Measurements from ENCODE around the gene COX7A2L. TPM values are rescaled to one million over a fixed set of nuclear protein-coding genes. Genes with fewer than 3 reads are reported as not detected.
"Not testable (repeated sequence)": the region's sequence is repeated elsewhere in the genome, so short reads cannot be mapped to it uniquely, and the experiment has no call there.

The COX7A2L gene
- polyA plus RNA-seq, 6 donors from 2014 or later: 120 to 219 (median 138) TPM

DNA sequence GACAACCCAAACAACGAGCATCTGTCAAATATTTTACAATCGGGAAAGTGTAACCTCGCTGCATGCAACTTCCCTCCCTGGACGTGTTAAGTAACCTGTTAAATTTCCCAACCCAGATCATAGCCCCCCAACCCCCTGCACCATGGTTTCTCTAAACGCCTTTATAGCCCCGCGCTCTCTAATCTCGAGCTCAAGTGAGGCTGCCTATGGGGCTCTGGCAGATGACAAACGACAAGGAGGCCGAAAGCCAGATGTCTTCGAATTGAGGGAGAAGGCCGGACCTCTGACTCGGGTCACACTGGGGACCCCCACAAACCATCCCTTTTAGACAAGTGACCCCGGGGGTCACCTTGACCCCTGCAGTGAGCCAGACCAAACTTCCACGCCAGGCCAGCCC is 526 bp downstream of the COX7A2L start:
- no peaks in the 10 kb centered on the region for H3K36me3 Mint-ChIP-seq
- H3K4me3 Mint-ChIP-seq: peak overlapping the region; percentile 89 to 98 (median 96)
- H3K27me3 Mint-ChIP-seq: peaks cover 0 to 8% (median 0%) of the 10 kb centered on the region in 3 donors
- peaks cover 35 to 56% (median 51%) of the 10 kb centered on the region in 3 donors for H3K4me1 Mint-ChIP-seq
- H3K27ac Mint-ChIP-seq: peak overlapping the region; percentile 94 to 100 (median 99)
- no peaks in the 10 kb centered on the region for H3K9me3 Mint-ChIP-seq
- ATAC-seq (ENCODE audit: low read depth in 2 of 2) (no peak), DNase-seq (no peak)

DNA sequence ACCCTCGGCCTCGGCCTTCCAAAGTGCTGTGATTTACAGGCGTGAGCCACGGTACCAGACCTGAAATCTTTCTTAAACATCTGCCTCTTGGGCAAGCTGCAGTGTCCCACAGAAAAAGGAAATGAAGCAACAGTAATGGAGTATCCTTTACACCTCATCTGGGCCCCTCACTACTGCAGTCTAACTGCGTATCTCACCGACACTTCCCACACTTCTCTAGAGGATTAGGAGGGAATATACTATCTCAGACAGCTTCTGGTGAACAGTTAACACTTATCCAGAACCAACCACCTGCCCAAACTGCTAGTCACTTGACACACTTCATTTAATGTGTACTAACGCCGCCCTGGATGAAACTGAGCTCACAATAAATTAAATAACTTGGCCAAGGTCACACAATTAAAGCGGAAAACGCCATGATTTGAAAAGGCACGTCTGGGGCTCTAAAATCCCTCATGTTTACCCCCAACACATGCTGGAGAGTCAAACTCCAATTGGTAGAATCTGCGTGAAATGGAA is 993 bp downstream of the COX7A2L start:
- Mint-ChIP-seq H3K27ac (peak overlapping the region; percentile 70 to 100 (median 99)), H3K4me3 (peak overlapping the region; percentile 89 to 98 (median 96)), H3K9me3 (no peaks in the 10 kb centered on the region), H3K27me3 (peaks cover 0 to 7% (median 0%) of the 10 kb centered on the region in 3 donors), H3K36me3 (no peaks in the 10 kb centered on the region), H3K4me1 (peaks cover 35 to 57% (median 53%) of the 10 kb centered on the region in 3 donors)
- ATAC-seq (ENCODE audit: low read depth in 2 of 2) (no peak), DNase-seq (peak; percentile 4)

DNA sequence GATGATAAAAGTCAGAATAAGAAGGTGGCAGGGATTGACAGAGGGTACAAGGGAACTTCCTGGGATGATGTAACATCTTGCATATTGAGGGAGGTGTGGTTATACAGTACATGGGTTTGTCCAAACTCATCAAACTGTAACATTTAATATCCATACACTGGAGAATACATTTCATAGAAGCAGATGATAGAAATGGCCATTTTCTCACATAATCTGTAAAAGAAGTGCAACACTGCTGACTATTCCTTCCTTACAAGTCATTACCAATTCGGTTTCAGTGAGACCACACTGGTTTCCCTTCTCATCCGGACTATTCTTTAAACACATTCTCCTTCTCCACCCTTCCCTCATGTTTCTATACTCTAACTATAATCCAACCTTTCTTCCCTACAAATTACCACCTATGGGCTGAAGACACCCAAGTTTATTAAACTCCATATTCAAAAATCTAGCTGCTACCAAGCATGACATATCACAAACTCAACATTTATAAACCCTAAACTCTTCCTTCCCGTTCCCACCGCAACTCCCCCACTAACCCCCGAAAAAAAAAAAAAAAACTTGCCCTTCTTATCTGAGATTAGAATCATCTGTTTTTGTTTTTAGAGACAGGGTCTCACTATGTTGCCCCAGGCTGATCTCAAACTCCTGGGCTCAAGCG is 1.6 kb downstream of the COX7A2L start:
- peak overlapping the region in 5 of 6 donors; percentile 81 to 100 (median 99) for H3K27ac Mint-ChIP-seq
- ATAC-seq (ENCODE audit: low read depth in 2 of 2): no peak
- H3K4me1 Mint-ChIP-seq: peaks cover 40 to 63% (median 59%) of the 10 kb centered on the region in 3 donors

DNA sequence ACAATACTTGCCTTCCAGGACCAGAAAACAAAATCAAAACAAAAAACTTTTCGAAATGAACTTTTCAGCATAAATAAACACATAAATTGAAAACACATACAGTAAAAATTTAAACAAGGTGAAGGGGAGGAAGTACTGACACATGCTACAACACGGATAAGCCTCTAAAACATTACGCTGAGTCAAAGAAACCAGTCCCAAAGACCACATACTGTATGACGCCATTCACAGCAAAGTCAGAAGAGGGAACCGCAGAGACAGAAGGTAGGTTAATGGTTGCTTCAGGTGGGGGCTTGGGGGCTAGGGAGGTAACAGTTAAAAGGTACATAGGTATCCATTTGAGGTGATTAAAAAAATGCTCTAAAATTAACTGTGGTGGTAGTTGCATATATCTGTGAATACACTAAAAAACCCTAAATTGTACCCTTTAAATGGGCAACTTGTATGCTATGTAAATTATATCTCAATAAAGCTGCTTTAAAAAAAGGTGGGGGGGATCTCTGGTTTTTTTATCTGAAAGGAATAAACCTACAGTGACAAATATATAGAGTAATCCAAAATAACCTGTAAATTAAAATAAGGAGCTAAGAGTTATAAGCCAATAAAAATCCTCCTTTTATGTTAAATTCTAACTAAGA is 7.1 kb downstream of the COX7A2L start:
- no peaks in the 10 kb centered on the region for H3K9me3 Mint-ChIP-seq
- H3K4me3 Mint-ChIP-seq: peak overlapping the region in 1 of 8 donors; percentile 16
- H3K36me3 Mint-ChIP-seq: peaks cover 0 to 18% of the 10 kb centered on the region in 2 donors
- H3K27me3 Mint-ChIP-seq: no peaks in the 10 kb centered on the region
- ATAC-seq (ENCODE audit: low read depth in 2 of 2) (no peak), DNase-seq (no peak)
- H3K4me1 Mint-ChIP-seq: peaks cover 24 to 45% (median 38%) of the 10 kb centered on the region in 3 donors
- peak overlapping the region in 2 of 6 donors; percentile 2 to 67 for H3K27ac Mint-ChIP-seq

More for the DNA sequence above, 1.6 kb downstream of the COX7A2L start:
- peaks cover 0 to under 1% (median 0%) of the 10 kb centered on the region in 3 donors for H3K27me3 Mint-ChIP-seq
- DNase-seq: no peak
- H3K4me3 Mint-ChIP-seq: peak overlapping the region; percentile 89 to 98 (median 96)
- no peaks in the 10 kb centered on the region for H3K36me3 Mint-ChIP-seq
- H3K9me3 Mint-ChIP-seq: no peaks in the 10 kb centered on the region

DNA sequence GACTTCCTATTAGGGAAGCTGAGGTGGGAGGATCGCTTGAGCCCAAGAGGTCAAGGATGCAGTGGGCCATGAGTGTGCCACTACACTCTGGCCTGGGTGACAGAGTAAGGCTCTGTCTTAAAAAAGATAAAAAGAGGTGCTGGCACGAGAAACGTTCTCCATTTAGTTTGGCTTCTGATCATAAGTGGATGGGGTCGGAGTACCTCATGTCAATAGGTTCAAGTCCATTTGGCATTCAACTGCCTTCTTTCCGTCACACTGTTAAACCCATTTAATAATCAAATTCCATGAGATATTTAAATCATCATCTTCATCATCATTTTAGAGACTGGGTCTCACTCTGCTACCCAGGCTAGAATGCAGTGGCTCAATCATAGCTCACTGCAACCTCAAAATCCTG is 9.2 kb downstream of the COX7A2L start:
- ATAC-seq (ENCODE audit: low read depth in 2 of 2): no peak
- Mint-ChIP-seq H3K27ac (no peak overlapping the region), H3K4me1 (peaks cover 10 to 37% (median 17%) of the 10 kb centered on the region in 3 donors), H3K9me3 (no peaks in the 10 kb centered on the region), H3K36me3 (peaks cover 0 to 24% of the 10 kb centered on the region in 2 donors), H3K4me3 (peak overlapping the region in 1 of 8 donors; percentile 10), H3K27me3 (no peaks in the 10 kb centered on the region)
- DNase-seq: no peak

DNA sequence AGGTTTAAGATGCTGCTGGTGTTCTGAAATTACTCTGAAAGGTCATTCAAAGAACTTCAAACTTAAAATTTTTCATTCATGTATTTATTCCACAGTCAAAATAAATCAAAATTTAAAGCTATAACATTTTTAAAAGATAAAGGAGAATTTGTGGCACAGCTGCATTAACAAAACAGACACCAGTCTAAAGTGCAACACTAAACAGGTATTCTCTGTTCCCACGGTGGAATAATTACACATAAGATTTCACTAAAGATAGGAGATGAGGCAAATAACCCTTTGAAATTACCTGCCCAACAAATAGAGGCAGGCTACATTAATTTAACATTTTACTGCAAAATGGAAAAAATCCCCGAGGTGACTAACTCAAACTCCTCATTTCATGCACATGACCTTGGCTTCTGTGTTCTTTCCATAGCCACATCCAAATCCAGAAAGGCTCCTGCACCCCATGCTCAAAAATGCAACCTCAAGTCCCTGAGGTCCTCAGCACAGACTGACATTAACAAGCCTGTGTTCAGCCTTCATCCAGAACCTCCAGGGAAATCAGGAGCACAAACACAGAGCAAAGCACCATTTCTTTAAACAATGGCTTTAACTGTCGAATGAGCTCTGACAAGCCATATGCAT is 10.5 kb downstream of the COX7A2L start:
- no peaks in the 10 kb centered on the region for H3K27me3 Mint-ChIP-seq
- DNase-seq (no peak), ATAC-seq (ENCODE audit: low read depth in 2 of 2) (no peak)
- peak overlapping the region in 1 of 6 donors; percentile 49 for H3K27ac Mint-ChIP-seq
- H3K4me3 Mint-ChIP-seq: no peak overlapping the region
- H3K4me1 Mint-ChIP-seq: peaks cover 5 to 38% (median 8%) of the 10 kb centered on the region in 3 donors
- H3K9me3 Mint-ChIP-seq: no peaks in the 10 kb centered on the region
- H3K36me3 Mint-ChIP-seq: peaks cover 0 to 24% of the 10 kb centered on the region in 2 donors

DNA sequence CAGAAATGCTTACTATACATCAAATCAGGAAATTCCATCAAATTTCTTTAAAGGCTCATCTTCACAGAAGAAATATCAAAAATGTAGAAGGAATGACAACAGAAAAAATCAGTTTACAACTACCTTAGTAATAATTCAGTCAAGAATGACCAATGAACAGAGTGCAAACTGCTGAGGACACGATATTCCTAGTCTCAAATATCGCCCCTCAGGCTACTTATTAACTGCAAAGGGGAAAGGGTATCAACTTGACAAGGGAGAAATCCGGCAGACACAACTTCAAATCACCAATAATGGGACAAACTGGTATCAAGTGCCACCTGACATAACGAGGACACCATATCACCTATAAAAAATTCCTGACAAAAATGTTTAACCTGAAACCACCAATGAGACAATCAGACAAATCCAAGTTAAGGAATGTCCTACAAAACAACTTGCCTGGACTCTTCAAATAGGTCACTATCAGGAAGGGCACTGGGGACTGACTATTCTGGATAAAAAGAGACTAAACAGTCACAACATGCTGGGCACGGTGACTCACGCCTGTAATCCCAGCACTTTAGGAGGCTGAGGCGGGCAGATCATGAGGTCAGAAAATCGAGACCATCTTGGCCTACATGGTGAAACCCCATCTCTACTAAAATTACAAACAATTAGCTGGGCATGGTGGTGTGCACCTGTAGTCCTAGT is 12.8 kb downstream of the COX7A2L start:
- DNase-seq (no peak), ATAC-seq (ENCODE audit: low read depth in 2 of 2) (no peak)
- Mint-ChIP-seq H3K4me3 (no peak overlapping the region), H3K27ac (no peak overlapping the region), H3K9me3 (no peaks in the 10 kb centered on the region), H3K27me3 (no peaks in the 10 kb centered on the region), H3K36me3 (peaks cover 7 to 24% of the 10 kb centered on the region in 2 donors), H3K4me1 (peaks cover 2 to 21% (median 3%) of the 10 kb centered on the region in 3 donors)

DNA sequence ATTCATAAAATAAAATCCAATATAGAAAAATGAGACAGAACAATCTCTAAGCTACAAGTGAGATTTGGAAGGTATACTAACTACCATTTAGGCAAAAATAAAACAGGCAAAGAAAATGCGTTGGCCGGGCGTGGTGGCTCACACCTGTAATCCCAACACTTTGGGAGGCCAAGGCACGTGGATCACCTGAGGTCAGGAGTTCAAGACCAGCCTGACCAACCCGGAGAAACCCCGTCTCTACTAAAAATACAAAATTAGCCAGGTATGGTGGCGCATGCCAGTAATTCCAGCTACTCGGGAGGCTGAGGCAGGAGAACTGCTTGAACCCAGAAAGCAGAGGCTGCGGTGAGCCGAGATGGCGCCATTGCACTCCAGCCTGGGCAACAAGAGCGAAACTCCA is 13.5 kb downstream of the COX7A2L start:
- not testable (repeated sequence) for H3K4me3 Mint-ChIP-seq; H3K27me3 Mint-ChIP-seq; ATAC-seq (ENCODE audit: low read depth in 2 of 2); DNase-seq; H3K9me3 Mint-ChIP-seq; H3K27ac Mint-ChIP-seq
- Mint-ChIP-seq H3K4me1 (peaks cover 4 to 19% (median 4%) of the 10 kb centered on the region in 3 donors), H3K36me3 (peaks cover 8 to 21% of the 10 kb centered on the region in 2 donors)

DNA sequence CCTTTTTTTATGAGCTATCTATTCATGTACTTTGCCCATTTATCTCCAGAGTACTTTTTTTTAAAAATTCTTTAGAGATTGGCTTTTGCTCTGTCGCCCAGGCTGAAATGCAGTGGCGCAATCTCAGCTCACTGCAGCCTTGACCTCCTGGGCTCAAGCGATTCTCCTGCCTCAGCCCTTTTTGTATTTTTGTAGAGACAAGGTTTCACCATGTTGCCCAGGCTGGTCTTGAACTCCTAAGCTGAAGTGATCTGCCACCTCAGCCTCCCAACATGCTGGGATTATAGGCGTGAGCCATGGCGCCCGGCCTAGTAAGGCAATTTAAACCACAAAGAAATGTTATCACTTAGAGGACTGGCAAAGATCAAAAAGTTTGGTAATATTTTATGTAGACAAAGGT is 14.2 kb downstream of the COX7A2L start:
- not testable (repeated sequence) for DNase-seq; H3K4me3 Mint-ChIP-seq; ATAC-seq (ENCODE audit: low read depth in 2 of 2); H3K27ac Mint-ChIP-seq; H3K27me3 Mint-ChIP-seq; H3K9me3 Mint-ChIP-seq
- H3K4me1 Mint-ChIP-seq: peaks cover 4 to 23% (median 8%) of the 10 kb centered on the region in 3 donors
- peaks cover 8 to 14% of the 10 kb centered on the region in 2 donors for H3K36me3 Mint-ChIP-seq

DNA sequence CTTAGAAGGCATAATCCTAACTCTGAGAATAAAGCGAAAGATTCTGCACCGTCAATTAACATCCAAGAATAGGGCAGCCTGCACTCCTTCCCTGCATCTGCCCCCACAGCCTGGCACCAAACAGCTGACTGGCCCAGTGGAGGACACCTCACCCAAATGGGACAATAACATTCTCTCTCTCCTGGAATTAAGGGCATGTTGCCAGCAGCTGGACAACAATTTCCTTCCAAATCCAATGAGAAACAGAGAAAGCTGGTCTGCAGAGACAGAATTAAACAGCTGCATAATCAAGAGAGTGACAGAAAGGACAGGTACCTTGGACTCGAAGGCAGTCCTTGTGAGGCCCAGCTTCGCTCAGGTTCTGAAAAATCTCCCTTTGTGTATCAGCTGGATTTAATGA is 15.0 kb downstream of the COX7A2L start:
- no peak overlapping the region for H3K4me3 Mint-ChIP-seq
- no peak overlapping the region for H3K27ac Mint-ChIP-seq
- no peak for ATAC-seq (ENCODE audit: low read depth in 2 of 2)

DNA sequence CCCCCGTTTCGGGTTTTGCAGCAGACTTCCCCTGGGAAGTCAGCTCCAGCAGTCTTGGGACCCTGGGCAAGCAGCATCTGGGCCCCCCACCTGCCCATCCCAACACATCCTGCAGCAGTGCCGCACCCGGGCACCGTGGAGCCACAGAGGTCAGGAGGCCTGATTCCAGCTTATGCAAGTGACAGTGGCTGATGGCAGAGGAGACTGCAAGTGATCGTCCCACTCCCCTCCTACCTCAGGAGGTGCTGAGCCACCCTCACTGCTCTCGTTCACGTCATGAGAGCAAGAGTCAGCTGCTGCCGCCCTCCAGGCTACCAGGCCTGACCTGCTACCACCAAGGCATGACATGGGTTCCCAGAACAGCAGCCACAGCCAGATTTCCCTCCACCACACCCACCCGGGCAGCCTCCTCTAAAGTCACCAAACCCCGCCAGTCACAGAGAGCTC is 18.2 kb downstream of the COX7A2L start:
- Mint-ChIP-seq H3K9me3 (no peaks in the 10 kb centered on the region), H3K4me1 (peaks cover 10 to 20% (median 14%) of the 10 kb centered on the region in 3 donors), H3K36me3 (peaks cover 14 to 32% of the 10 kb centered on the region in 2 donors), H3K27ac (peak overlapping the region in 2 of 6 donors; percentile 18 to 44), H3K27me3 (no peaks in the 10 kb centered on the region), H3K4me3 (no peak overlapping the region)
- DNase-seq (no peak), ATAC-seq (ENCODE audit: low read depth in 2 of 2) (no peak)

More for the DNA sequence above, 15.0 kb downstream of the COX7A2L start:
- H3K27me3 Mint-ChIP-seq: no peaks in the 10 kb centered on the region
- H3K36me3 Mint-ChIP-seq: peaks cover 8 to 12% of the 10 kb centered on the region in 2 donors
- no peaks in the 10 kb centered on the region for H3K9me3 Mint-ChIP-seq
- peaks cover 4 to 23% (median 8%) of the 10 kb centered on the region in 3 donors for H3K4me1 Mint-ChIP-seq
- DNase-seq: no peak

DNA sequence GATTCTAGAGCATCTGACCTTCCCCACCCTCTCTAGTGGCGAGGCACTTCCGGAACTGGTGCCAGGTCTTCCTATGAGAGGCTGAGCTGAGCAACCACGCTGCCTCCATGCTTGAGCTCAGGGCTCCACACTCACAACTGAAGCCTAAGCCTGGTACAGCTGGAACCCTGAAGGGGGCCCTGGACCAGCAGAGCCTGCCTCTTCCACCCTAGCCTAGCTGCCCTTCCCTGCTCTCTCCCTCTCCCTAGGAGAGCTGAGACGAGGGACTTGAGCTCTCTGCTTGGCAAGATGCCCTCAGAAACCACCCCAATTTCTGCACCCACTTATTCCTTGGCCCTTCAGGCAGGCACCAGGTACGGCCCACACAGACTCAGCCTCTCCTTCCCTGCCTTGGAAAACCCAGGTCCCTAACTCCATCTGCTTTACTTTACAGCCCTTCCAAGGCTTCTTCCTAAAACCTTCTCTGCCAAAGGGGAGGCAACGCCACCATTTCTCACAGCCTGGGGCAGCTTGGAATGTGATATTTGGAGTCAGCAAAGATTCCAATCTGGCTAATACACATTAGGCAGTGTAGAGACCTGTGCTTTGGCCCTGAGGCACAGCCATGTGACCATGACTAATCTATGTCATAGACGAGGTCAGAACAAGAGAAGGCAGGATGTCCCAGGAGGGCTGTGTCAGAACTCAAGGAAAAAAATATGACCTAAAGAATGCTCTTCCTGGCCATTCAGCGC is 18.8 kb downstream of the COX7A2L start:
- ATAC-seq (ENCODE audit: low read depth in 2 of 2) (no peak), DNase-seq (no peak)
- H3K4me3 Mint-ChIP-seq: no peak overlapping the region
- H3K36me3 Mint-ChIP-seq: peaks cover 12 to 36% of the 10 kb centered on the region in 2 donors
- H3K27ac Mint-ChIP-seq: peak overlapping the region in 3 of 6 donors; percentile 42 to 84 (median 44)
- peaks cover 0 to 2% (median 0%) of the 10 kb centered on the region in 7 donors for H3K9me3 Mint-ChIP-seq
- peaks cover 13 to 20% (median 14%) of the 10 kb centered on the region in 3 donors for H3K4me1 Mint-ChIP-seq
- H3K27me3 Mint-ChIP-seq: no peaks in the 10 kb centered on the region
